Measurements from ENCODE around the gene TBX4.

The TBX4 gene

DNA sequence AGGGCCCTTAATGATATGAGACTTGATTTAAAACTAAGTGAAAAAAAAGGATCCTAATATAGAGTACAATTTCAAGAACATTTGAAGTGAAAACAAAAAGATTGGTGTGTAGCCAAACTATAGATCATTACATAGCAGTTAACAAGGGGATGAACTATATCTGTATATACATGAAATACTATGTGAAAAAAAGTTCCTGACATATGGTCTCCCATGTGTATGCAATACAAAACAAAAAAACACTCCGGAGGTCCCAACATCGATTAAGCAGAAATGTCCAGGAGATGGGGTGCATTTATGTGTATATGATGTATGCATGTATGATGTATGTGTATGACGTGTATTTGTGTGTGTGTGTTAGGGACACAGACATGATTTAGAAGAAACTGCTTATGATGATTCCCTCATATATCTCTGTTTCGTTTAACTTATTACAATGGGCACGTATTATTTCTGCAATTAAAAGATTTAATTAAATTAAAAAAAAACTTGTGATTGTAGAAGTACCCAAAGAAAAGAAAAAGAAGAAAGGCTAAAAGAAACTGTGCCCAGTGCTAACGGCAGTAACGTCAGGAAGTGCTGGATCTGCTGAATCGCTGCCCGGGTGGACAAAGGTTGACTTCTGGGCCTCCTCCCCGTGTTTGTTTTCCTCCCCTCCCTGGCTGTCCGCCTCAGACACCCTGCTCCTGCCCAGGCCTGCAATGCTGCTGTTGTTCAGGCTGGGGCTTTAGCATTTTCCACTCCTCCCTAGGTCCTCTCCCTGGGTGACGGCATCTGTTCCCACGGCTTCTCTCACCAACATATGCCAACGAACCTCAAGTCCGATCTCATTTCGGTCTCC is 36.9 kb downstream of the TBX4 start:
- no peak for ATAC-seq
- TF ChIP-seq TCF4 (CRISPR knock-in tag; IDR thresholded peaks at IDR 0.05; ENCODE audit: borderline replicate concordance) (no peak), ARNTL (CRISPR knock-in tag; IDR thresholded peaks at IDR 0.05; ENCODE audit: borderline replicate concordance, low read depth) (no peak), ZFP30 (CRISPR knock-in tag; IDR thresholded peaks at IDR 0.05) (no peak), ESRRG (CRISPR knock-in tag; IDR thresholded peaks at IDR 0.05) (no peak), ZNF70 (CRISPR knock-in tag; IDR thresholded peaks at IDR 0.05) (no peak), RARB (CRISPR knock-in tag; IDR thresholded peaks at IDR 0.05) (no peak), SNAI2 (CRISPR knock-in tag; IDR thresholded peaks at IDR 0.05) (no peak), CREB5 (CRISPR knock-in tag; IDR thresholded peaks at IDR 0.05; ENCODE audit: low read depth) (no peak), ZNF8 (CRISPR knock-in tag; IDR thresholded peaks at IDR 0.05) (no peak), ZNF565 (CRISPR knock-in tag; conservative IDR thresholded peaks at IDR 0.05; ENCODE audit: low read depth) (no peak), PPARA (CRISPR knock-in tag; IDR thresholded peaks at IDR 0.05; ENCODE audit: borderline replicate concordance) (no peak), TOX (CRISPR knock-in tag; IDR thresholded peaks at IDR 0.05; ENCODE audit: borderline replicate concordance) (no peak), OSR1 (CRISPR knock-in tag; IDR thresholded peaks at IDR 0.05) (no peak), GLIS3 (CRISPR knock-in tag; IDR thresholded peaks at IDR 0.05) (no peak)
- TF ChIP-seq, protein P1, sequence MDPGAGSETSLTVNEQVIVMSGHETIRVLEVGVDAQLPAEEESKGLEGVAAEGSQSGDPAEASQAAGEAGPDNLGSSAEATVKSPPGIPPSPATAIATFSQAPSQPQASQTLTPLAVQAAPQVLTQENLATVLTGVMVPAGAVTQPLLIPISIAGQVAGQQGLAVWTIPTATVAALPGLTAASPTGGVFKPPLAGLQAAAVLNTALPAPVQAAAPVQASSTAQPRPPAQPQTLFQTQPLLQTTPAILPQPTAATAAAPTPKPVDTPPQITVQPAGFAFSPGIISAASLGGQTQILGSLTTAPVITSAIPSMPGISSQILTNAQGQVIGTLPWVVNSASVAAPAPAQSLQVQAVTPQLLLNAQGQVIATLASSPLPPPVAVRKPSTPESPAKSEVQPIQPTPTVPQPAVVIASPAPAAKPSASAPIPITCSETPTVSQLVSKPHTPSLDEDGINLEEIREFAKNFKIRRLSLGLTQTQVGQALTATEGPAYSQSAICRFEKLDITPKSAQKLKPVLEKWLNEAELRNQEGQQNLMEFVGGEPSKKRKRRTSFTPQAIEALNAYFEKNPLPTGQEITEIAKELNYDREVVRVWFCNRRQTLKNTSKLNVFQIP (CRISPR knock-in tag; IDR thresholded peaks at IDR 0.05; ENCODE audit: borderline replicate concordance, low read depth) = no peak
- TF ChIP-seq, protein P2, sequence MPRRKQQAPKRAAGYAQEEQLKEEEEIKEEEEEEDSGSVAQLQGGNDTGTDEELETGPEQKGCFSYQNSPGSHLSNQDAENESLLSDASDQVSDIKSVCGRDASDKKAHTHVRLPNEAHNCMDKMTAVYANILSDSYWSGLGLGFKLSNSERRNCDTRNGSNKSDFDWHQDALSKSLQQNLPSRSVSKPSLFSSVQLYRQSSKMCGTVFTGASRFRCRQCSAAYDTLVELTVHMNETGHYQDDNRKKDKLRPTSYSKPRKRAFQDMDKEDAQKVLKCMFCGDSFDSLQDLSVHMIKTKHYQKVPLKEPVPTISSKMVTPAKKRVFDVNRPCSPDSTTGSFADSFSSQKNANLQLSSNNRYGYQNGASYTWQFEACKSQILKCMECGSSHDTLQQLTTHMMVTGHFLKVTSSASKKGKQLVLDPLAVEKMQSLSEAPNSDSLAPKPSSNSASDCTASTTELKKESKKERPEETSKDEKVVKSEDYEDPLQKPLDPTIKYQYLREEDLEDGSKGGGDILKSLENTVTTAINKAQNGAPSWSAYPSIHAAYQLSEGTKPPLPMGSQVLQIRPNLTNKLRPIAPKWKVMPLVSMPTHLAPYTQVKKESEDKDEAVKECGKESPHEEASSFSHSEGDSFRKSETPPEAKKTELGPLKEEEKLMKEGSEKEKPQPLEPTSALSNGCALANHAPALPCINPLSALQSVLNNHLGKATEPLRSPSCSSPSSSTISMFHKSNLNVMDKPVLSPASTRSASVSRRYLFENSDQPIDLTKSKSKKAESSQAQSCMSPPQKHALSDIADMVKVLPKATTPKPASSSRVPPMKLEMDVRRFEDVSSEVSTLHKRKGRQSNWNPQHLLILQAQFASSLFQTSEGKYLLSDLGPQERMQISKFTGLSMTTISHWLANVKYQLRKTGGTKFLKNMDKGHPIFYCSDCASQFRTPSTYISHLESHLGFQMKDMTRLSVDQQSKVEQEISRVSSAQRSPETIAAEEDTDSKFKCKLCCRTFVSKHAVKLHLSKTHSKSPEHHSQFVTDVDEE (CRISPR knock-in tag; IDR thresholded peaks at IDR 0.05) = no peak

DNA sequence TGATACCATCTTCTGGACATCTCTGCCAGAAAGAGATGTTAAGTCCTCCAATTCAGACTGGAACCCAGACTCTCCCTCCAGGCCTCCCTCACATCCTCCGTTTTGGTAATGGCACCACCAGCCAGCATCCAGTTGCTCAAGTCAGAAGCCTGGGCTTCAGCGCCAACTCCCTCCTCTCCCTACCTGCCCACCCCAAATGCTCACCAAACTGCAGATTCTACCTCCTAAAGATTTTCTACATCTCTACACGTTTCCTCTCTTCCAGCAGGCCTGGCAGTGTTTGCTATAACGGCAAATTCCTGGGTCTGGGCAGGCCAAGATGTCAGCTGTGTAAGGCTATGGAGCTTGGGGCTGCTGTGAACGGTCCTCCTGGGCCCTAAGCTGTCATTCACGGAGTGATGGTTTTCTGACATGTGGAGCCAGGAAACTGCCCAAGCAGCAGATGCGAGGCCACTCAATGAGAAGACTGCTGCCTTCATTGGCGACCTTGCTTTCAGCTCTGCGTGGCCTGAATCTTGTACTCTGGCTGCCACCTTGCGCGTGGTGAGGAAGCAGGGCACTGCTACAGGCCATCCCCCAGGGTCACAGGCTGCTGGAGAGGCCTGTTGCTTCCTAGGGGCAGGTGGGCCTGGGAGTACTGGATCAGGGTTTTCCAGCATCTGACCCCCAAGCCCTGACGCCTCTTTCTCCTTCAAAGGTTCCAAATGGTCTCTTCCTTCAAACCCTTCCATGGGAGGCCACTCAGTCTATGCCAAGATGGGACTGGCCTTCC is 37.7 kb downstream of the TBX4 start:
- TF ChIP-seq ZNF565 (CRISPR knock-in tag; conservative IDR thresholded peaks at IDR 0.05; ENCODE audit: low read depth) (no peak), ISL1 (CRISPR knock-in tag; IDR thresholded peaks at IDR 0.05) (no peak), BACH2 (CRISPR knock-in tag; IDR thresholded peaks at IDR 0.05; ENCODE audit: borderline replicate concordance) (no peak), ARNTL (CRISPR knock-in tag; IDR thresholded peaks at IDR 0.05; ENCODE audit: borderline replicate concordance, low read depth) (no peak)
- ATAC-seq = no peak

DNA sequence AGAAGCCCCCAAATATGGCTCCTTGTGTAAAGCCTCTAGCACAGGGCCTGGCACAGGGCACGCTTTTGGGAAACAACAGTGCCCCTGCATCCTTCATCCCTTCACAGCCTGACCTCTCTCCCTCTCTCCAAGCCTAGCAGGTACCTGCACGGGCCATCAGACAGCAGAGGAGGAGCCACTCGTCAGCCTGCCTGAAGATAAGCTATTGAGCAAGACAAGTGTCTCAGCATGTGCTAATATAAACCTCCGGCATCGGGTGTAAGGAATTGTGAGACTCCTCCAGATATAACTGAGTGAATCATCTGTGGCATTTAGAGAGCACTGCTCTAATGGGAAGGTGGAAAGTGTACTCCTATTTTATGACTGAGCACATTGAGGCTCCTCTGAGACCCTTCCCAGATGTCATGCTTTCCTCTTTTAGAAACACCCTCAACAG is 38.3 kb downstream of the TBX4 start:
- ATAC-seq = no peak
- TF ChIP-seq GLIS3 (CRISPR knock-in tag; IDR thresholded peaks at IDR 0.05) = no peak
- no peak for TF ChIP-seq SNAI2 (CRISPR knock-in tag; IDR thresholded peaks at IDR 0.05)
- no peak for TF ChIP-seq ESRRG (CRISPR knock-in tag; IDR thresholded peaks at IDR 0.05)
- TF ChIP-seq ISL1 (CRISPR knock-in tag; IDR thresholded peaks at IDR 0.05) = no peak
- TF ChIP-seq BACH2 (CRISPR knock-in tag; IDR thresholded peaks at IDR 0.05; ENCODE audit: borderline replicate concordance) = no peak
- no peak for TF ChIP-seq CREB5 (CRISPR knock-in tag; IDR thresholded peaks at IDR 0.05; ENCODE audit: low read depth)
- TF ChIP-seq CSRNP3 (CRISPR knock-in tag; IDR thresholded peaks at IDR 0.05) = no peak
- TF ChIP-seq, protein P2 (CRISPR knock-in tag; IDR thresholded peaks at IDR 0.05) = no peak
- no peak for TF ChIP-seq ZNF8 (CRISPR knock-in tag; IDR thresholded peaks at IDR 0.05)
- TF ChIP-seq, protein P1 (CRISPR knock-in tag; IDR thresholded peaks at IDR 0.05; ENCODE audit: borderline replicate concordance, low read depth) = no peak
- TF ChIP-seq ZNF70 (CRISPR knock-in tag; IDR thresholded peaks at IDR 0.05) = no peak
- TF ChIP-seq ZC3H10 (CRISPR knock-in tag; IDR thresholded peaks at IDR 0.05) = no peak
- TF ChIP-seq PPARA (CRISPR knock-in tag; IDR thresholded peaks at IDR 0.05; ENCODE audit: borderline replicate concordance) = no peak
- no peak for TF ChIP-seq ZNF565 (CRISPR knock-in tag; conservative IDR thresholded peaks at IDR 0.05; ENCODE audit: low read depth)
- no peak for TF ChIP-seq ZFP3 (CRISPR knock-in tag; IDR thresholded peaks at IDR 0.05)
- TF ChIP-seq TOX (CRISPR knock-in tag; IDR thresholded peaks at IDR 0.05; ENCODE audit: borderline replicate concordance) = no peak
